HCT116 (cell line): ENCODE results near the gene PCIF1. TPM values are rescaled to one million over a fixed set of nuclear protein-coding genes. Genes with fewer than 3 reads are reported as not detected.
A peak's percentile ranks its signal among the peaks of the same experiment; 100 is the strongest.

ENCODE experiments used
- ATAC-seq: fragments of 200-7000 bp; cut with Tn5 transposase; 2 replicates; pipeline ENCODE4 v1.9.1; 2020; ENCODE audit warnings: mild to moderate bottlenecking, moderate library complexity
- BruUV-seq: library from RNA; stranded (reverse); fragments of 400-500 nt; replicated peaks from 2 replicates; lab custom pipeline; 2021; lab: Mats Ljungman, UMichigan
- CTCF ChIA-PET: fragments of 300-600 bp; sonication (Branson Sonifier 250); formaldehyde crosslinking; loops from one replicate; lab custom pipeline; 2021; ENCODE audit warnings: antibody characterized with exemption; lab: Charles Lee
- POLR2A ChIA-PET: fragments of 300-600, 350-600 bp; sonication (Branson Sonifier 250); formaldehyde crosslinking; loops from one replicate; lab custom pipeline; 2021; ENCODE audit warnings: antibody characterized with exemption; lab: Charles Lee
- RAD21 ChIA-PET, 2 experiments: fragments of 300-600 bp; sonication (Branson Sonifier 250); formaldehyde crosslinking; loops; one replicate each; lab custom pipeline; 2023; ENCODE audit warnings: low total read pairs in 2 of 2; ENCODE audit not compliant: uncharacterized antibody in 2 of 2, unreplicated experiment in 2 of 2, low non-redundant PET in 1 of 2; lab: Charles Lee
- DNase-seq: peaks from one replicate; pipeline ENCODE4 v3.0.0-alpha.2; 2010; ENCODE audit warnings: low read depth, low spot score
- H2AFZ ChIP-seq: fragments of 200-600 bp; shearing (Covaris generic), sonication (generic); 2 replicates; pipeline ENCODE4 v1.6.1; 2017; ENCODE audit warnings: low read depth, mixed run types, mixed read lengths, antibody characterized with exemption, low read length; ENCODE audit not compliant: poor library complexity, severe bottlenecking
- H3K27ac ChIP-seq: 2 replicates; pipeline ENCODE4 v1.5.1; 2012; ENCODE audit warnings: low read depth, low read length
- H3K27me3 ChIP-seq: fragments of 200-600 bp; sonication (generic); 2 replicates; pipeline ENCODE4 v1.6.1; 2016; ENCODE audit warnings: mixed run types, low read length, mixed read lengths; ENCODE audit not compliant: insufficient read depth
- H3K36me3 ChIP-seq, 2 experiments: fragments of 200-500 bp in 1 of 2; fragments of 200-600 bp in 1 of 2; sonication (Bioruptor generic) in 1 of 2; sonication (generic) in 1 of 2; 2 replicates each; pipeline versions ENCODE4 v1.5.1 to v1.6.1; 2014 to 2016; ENCODE audit warnings: low read length in 2 of 2, inconsistent platforms in 1 of 2, mixed read lengths in 1 of 2, mixed run types in 1 of 2; ENCODE audit not compliant: insufficient read depth in 2 of 2, control insufficient read depth in 1 of 2
- H3K4me1 ChIP-seq, 2 experiments: fragments of 200-600 bp in 1 of 2; sonication (generic) in 1 of 2; 2 replicates each; pipeline versions ENCODE4 v1.5.1 to v1.6.1; 2012 to 2017; ENCODE audit warnings: low read length in 2 of 2, inconsistent platforms in 1 of 2, mild to moderate bottlenecking in 1 of 2, mixed read lengths in 1 of 2, mixed run types in 1 of 2, moderate library complexity in 1 of 2; ENCODE audit not compliant: insufficient read depth in 2 of 2, control insufficient read depth in 1 of 2
- H3K4me2 ChIP-seq: fragments of 200-600 bp; sonication (generic); 2 replicates; pipeline ENCODE4 v1.6.1; 2017; ENCODE audit warnings: mixed run types, low read length, mixed read lengths
- H3K4me3 ChIP-seq, 2 experiments: fragments of 200-600 bp in 1 of 2; sonication (generic) in 1 of 2; replicated peaks in 1 of 2; 2 replicates each; pipeline ENCODE4 v1.5.1; 2011 to 2016; ENCODE audit warnings: low read length in 2 of 2, control low read depth in 1 of 2, low read depth in 1 of 2, mild to moderate bottlenecking in 1 of 2, mixed read lengths in 1 of 2, mixed run types in 1 of 2
- H3K79me2 ChIP-seq: fragments of 200-600 bp; sonication (generic); 2 replicates; pipeline ENCODE4 v1.6.1; 2017; ENCODE audit warnings: mild to moderate bottlenecking, mixed run types, low read length, moderate library complexity, mixed read lengths; ENCODE audit not compliant: insufficient read depth
- H3K9ac ChIP-seq: fragments of 200-600 bp; sonication (generic); 2 replicates; pipeline ENCODE4 v1.6.1; 2016; ENCODE audit warnings: low read length, mixed read lengths
- H3K9me2 ChIP-seq: fragments of 200-600 bp; sonication (generic), shearing (Covaris generic); 2 replicates; pipeline ENCODE4 v1.6.1; 2017; ENCODE audit warnings: mixed run types, mild to moderate bottlenecking, moderate library complexity; ENCODE audit not compliant: insufficient read depth
- H3K9me3 ChIP-seq, 2 experiments: fragments of 200-500 bp in 1 of 2; fragments of 200-600 bp in 1 of 2; sonication (Bioruptor generic) in 1 of 2; sonication (generic) in 1 of 2; 2 replicates each; pipeline ENCODE4 v1.6.1; 2014 to 2017; ENCODE audit warnings: low read length in 2 of 2, mixed read lengths in 2 of 2, inconsistent platforms in 1 of 2, low read depth in 1 of 2, mild to moderate bottlenecking in 1 of 2, mixed run types in 1 of 2, moderate library complexity in 1 of 2; ENCODE audit not compliant: control insufficient read depth in 1 of 2, insufficient read depth in 1 of 2
- H4K20me1 ChIP-seq: fragments of 200-600 bp; sonication (generic), shearing (Covaris generic); 2 replicates; pipeline ENCODE4 v1.6.1; 2017; ENCODE audit warnings: mixed run types, mild to moderate bottlenecking, moderate library complexity; ENCODE audit not compliant: insufficient read depth
- ELF1 ChIP-seq: IDR thresholded peaks from 2 replicates; pipeline ENCODE4 v1.6.1; 2012; ENCODE audit warnings: low read depth, borderline replicate concordance
- POLR2AphosphoS5 ChIP-seq: IDR thresholded peaks from 2 replicates; pipeline ENCODE4 v1.6.1; 2011; ENCODE audit warnings: mild to moderate bottlenecking, low read depth, low read length, moderate library complexity
- RAD21 ChIP-seq: IDR thresholded peaks from 2 replicates; pipeline ENCODE4 v1.6.1; 2012; ENCODE audit warnings: low read depth, mild to moderate bottlenecking
- SIN3A ChIP-seq: IDR thresholded peaks from 2 replicates; pipeline ENCODE4 v1.6.1; 2012; ENCODE audit warnings: low read depth
- TCF7L2 ChIP-seq: IDR thresholded peaks from 2 replicates; pipeline ENCODE4 v1.7.0; 2011; ENCODE audit warnings: borderline replicate concordance, inconsistent platforms; ENCODE audit not compliant: insufficient read depth, insufficient read length; ENCODE audit errors: extremely low read depth
- YY1 ChIP-seq: IDR thresholded peaks from 2 replicates; pipeline ENCODE4 v1.6.1; 2011; ENCODE audit warnings: low read length, low read depth, moderate library complexity, mild to moderate bottlenecking; ENCODE audit not compliant: insufficient replicate concordance; ENCODE audit errors: extremely low read depth
- ZNF274 ChIP-seq: fragments of 200-500 bp; sonication (Bioruptor generic); IDR thresholded peaks from 2 replicates; pipeline ENCODE4 v1.6.1; 2014; ENCODE audit warnings: mild to moderate bottlenecking, low read depth, low read length, inconsistent platforms
- intact Hi-C: fragments of 100-400 bp; cut with micrococcal nuclease; formaldehyde crosslinking; loops from 2 replicates; pipeline ENCODE4 v1.10.0; 2022
- total RNA-seq: library from RNA; stranded (reverse); gene quantifications from one replicate; pipeline ENCODE4 v1.2.1, GENCODE V29; 2021; ENCODE audit not compliant: unreplicated experiment
- TF ChIP-seq, protein P1 (sequence below): IDR thresholded peaks from 2 replicates; pipeline ENCODE4 v1.6.1; 2012
- TF ChIP-seq, protein P2 (sequence below): IDR thresholded peaks from 2 replicates; pipeline ENCODE4 v1.6.1; 2012

Gene PCIF1
- total RNA-seq, 1 experiment from 2014 or later = 31.8 TPM

DNA sequence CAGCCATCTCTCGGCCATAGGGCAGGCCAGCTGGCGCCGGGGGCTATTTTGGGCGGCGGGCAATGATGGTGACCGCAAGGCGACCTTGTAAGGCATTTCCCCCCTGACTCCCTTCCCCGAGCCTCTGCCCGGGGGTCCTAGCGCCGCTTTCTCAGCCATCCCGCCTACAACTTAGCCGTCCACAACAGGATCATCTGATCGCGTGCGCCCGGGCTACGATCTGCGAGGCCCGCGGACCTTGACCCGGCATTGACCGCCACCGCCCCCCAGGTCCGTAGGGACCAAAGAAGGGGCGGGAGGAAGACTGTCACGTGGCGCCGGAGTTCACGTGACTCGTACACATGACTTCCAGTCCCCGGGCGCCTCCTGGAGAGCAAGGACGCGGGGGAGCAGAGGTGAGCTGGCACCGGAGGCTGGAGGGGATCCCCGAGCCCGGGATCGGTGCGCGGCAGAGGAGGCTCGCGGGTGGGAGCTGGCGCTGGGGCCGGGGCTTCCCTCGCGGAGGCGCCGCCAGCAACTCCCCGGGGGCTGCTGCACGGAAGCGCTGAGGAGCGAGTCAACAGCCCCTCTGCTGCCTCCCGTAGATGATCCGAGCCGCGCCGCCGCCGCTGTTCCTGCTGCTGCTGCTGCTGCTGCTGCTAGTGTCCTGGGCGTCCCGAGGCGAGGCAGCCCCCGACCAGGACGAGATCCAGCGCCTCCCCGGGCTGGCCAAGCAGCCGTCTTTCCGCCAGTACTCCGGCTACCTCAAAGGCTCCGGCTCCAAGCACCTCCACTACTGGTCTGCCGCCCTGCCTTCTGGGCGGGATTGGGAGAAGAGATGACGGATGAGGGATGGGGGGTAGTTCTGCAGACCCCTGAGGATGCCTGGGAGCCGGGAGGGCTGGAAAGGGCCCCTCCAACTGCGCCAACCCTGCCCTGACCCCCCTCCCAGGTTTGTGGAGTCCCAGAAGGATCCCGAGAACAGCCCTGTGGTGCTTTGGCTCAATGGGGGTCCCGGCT is 43.2 kb upstream of the PCIF1 start, which contains the start of the genes CTSA and NEURL2:
Gene CTSA, plus strand, starts transcription at position 351 of the 999 bp plus-strand sequence. Its CDS starts 234 bp downstream, at position 585.
Gene NEURL2, minus strand, starts transcription at position 224 of the 999 bp plus-strand sequence. Its CDS starts 217 bp downstream, at position 7.
- DNase-seq = peak; percentile 82

More for the DNA sequence above, 43.2 kb upstream of the PCIF1 start, which contains the start of the genes CTSA and NEURL2:
- H3K27me3 ChIP-seq = no peaks in the 10 kb centered on the region
- ChIA-PET RAD21 (no interaction called here), CTCF (interaction anchor here (1.5 kb wide), 1 partner anchor 14 kb away, joined by 4 read pairs; no protein-coding TSS in a partner anchor), POLR2A (interaction anchor here (0.9 to 1.1 kb wide), 2 partner anchors 10 to 42 kb away, joined by 3 to 4 read pairs; partner anchors contain the start of gene ZSWIM1)
- BruUV-seq = no TSS peak
- peaks cover 6 to 21% of the 10 kb centered on the region in 2 experiments; a peak in 3 of 4 replicates for H3K36me3 ChIP-seq
- TF ChIP-seq ZNF274 (no peak), ELF1 (no peak; the same call in 1 of the 2 replicates), POLR2AphosphoS5 (peak; percentile 57), TCF7L2 (peak; percentile 42), SIN3A (peak; percentile 92), RAD21 (no peak), YY1 (peak; percentile 87)
- TF ChIP-seq, protein P1, sequence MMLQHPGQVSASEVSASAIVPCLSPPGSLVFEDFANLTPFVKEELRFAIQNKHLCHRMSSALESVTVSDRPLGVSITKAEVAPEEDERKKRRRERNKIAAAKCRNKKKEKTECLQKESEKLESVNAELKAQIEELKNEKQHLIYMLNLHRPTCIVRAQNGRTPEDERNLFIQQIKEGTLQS = no peak
- TF ChIP-seq, protein P2, sequence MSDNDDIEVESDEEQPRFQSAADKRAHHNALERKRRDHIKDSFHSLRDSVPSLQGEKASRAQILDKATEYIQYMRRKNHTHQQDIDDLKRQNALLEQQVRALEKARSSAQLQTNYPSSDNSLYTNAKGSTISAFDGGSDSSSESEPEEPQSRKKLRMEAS = peak; percentile 87
- intact Hi-C loops = no loop called here
- no peaks in the 10 kb centered on the region for H4K20me1 ChIP-seq
- peak within 1 kb of the TSS; percentile 83 to 93 for H3K4me3 ChIP-seq
- peaks cover 4% of the 10 kb centered on the region; the same call in 1 of the 2 replicates for H3K79me2 ChIP-seq
- peak; percentile 85 for ATAC-seq
- peak within 1 kb of the TSS; percentile 99 for H3K4me2 ChIP-seq
- H3K9me2 ChIP-seq = no peaks in the 10 kb centered on the region
- peak within 1 kb of the TSS; percentile 76 for H3K9ac ChIP-seq
- peak within 1 kb of the TSS; percentile 80 for H2AFZ ChIP-seq
- no peaks in the 10 kb centered on the region for H3K9me3 ChIP-seq
- H3K4me1 ChIP-seq = peaks cover 10 to 18% of the 10 kb centered on the region in 2 experiments; a peak in 3 of 4 replicates
- H3K27ac ChIP-seq = peak within 1 kb of the TSS; percentile 77
